Transverse colon (tissue), 3 donors: ENCODE results near the gene DPP10.

Experiments
- CTCF ChIP-seq, 5 experiments: fragments of 200-600 bp in 3 of 5; fragments of 450-650 bp in 2 of 5; sonication (generic) in 3 of 5; IDR thresholded peaks; 1 replicate in 2 of 5; 2 replicates in 3 of 5; pipeline ENCODE4 v1.5.1; 2016 to 2017; ENCODE audit warnings: antibody characterized with exemption in 5 of 5, inconsistent platforms in 3 of 5, mild to moderate bottlenecking in 2 of 5, moderate library complexity in 1 of 5
- POLR2A ChIP-seq: fragments of 450-650 bp; IDR thresholded peaks from one replicate; pipeline ENCODE4 v1.6.1; 2016; ENCODE audit warnings: antibody characterized with exemption, mild to moderate bottlenecking, moderate library complexity

- TF ChIP-seq CTCF (IDR thresholded peaks at IDR 0.05) (no peak), POLR2A (no peak)
Observed at GRCh38 chr2:115083225-115083624, 640.8 kb downstream of the DPP10 start.
